ENCODE data around the gene STK24. TPM values are rescaled to one million over a fixed set of nuclear protein-coding genes. Genes with fewer than 3 reads are reported as not detected.
A peak's percentile ranks its signal among the peaks of the same experiment; 100 is the strongest.

Gene STK24
- total RNA-seq, 1 donor from 2014 or later, result 32.8 TPM

GRCh38 chr13:98489446-98490194 lies 87.3 kb downstream of the STK24 start:
- no peak for DNase-seq

GRCh38 chr13:98488736-98489135 lies 88.2 kb downstream of the STK24 start:
- DNase-seq, result no peak

DNA sequence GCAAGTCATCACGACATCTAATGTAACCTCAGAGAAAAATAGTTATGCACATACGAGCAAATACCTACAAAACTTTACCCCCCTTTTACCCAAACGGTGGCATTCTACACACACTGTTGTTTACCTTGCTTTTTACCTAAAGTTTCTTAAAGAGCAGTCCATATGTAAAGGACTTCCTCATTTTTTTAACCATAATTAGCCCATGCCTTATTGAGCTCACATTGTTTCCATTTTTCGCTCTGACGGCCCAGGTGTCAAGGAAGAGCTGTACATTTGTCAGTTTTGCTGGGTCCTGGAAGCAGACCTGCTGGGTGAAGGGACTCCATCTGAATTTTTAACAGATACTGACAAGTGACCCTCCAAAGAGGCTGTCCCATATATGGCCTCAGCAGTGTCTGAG lies 89.4 kb downstream of the STK24 start:
- DNase-seq, result no peak

- DNase-seq, result no peak
Observed at GRCh38 chr13:98487016-98487415, 89.9 kb downstream of the STK24 start.

- no peak for DNase-seq
Observed at GRCh38 chr13:98486412-98486811, 90.5 kb downstream of the STK24 start.

DNA sequence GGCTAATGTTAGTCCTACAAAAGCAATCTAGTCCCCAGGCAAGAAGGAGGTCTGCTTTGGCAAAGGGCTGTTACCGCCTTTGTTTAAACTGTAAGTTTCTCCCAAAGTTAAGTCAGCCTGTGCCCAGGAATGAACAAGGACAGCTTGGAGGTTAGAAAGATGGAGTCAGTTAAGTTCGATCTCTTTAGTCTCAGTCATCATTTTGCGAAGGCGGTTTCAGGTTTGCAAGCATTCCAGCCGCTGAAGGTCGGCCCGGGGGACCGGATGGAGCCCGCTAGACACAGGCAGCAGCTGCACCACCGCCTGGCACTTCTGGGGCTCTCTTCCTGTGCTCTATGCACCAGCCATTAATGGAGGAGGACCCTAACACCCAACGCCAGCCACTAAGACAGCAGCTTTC lies 91.3 kb downstream of the STK24 start:
- no peak for DNase-seq

DNA sequence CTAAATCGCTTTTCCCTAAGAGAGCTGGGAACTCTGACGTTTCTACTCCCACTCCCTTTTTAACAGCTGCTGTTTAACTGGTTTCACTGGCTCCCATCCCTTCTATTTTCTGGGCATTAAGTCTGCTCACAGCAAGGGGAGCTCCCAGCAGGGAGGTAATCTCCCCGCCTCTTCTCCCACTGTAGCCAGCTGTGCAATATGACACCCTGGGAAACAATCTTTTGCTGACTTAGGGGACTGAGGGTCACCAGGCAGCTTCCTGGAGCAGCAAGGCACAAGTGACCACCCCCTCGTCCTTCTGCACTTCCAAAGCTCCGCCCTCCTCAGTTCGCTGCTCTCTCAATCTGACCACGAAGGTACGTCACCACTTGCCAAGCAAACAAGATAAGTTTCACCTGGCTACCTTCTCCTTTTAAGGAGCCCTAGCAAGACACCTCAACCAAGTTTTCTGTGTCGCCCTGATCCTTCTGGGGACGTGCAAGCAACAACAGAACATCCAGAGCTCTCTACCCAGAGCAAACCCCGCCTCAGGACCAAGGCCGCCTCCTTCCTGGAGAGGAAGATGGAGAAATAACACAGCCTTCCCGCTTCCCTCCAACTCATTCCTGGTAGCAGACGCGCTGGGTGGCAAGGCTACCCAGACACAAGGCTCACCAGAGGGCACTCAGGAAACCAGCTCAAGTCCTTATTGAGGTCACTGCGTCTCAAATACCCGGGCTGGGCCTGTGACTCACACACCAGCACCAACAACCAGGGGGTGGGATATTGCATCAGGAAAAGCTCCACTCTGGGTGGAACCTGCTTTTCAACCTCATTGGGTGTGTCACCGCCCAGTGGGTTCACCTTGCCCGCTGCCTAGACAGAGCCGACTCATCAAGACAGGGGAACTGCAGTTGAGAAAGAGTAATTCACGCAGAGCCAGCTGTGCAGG lies 92.4 kb downstream of the STK24 start:
- DNase-seq, result peak; percentile 45

DNA sequence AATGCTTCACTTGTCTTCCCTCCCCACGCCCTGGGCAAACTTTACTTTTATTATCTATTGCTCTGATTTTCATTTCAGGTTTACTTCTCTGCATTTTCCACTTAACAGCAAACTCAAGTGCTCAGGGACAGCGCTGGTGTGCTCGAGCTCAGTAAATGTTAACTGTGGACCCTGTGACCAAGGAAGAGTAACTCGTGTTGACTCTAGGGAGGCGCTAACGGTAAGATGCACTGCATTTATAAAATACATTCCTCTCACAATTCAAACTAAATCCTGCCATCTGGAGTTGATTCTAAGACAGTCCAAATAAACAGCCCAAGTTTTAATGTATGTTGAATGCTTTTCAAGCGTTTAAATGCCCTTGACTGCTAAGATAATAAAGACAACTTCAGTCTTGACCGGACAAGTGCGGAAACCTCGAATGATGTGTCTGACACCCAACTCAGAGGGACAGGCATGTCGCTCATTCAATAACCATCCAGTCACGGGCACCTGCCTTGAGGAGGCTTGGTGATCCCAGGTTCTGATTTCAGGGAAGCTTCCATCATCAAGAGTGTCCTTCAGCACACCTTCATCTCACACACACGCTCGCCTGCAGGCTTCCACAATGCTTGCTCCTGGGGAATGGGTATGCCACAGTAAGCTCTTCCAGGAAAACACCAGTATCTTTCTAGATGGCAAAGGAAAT lies 93.2 kb downstream of the STK24 start:
- no peak for DNase-seq

DNA sequence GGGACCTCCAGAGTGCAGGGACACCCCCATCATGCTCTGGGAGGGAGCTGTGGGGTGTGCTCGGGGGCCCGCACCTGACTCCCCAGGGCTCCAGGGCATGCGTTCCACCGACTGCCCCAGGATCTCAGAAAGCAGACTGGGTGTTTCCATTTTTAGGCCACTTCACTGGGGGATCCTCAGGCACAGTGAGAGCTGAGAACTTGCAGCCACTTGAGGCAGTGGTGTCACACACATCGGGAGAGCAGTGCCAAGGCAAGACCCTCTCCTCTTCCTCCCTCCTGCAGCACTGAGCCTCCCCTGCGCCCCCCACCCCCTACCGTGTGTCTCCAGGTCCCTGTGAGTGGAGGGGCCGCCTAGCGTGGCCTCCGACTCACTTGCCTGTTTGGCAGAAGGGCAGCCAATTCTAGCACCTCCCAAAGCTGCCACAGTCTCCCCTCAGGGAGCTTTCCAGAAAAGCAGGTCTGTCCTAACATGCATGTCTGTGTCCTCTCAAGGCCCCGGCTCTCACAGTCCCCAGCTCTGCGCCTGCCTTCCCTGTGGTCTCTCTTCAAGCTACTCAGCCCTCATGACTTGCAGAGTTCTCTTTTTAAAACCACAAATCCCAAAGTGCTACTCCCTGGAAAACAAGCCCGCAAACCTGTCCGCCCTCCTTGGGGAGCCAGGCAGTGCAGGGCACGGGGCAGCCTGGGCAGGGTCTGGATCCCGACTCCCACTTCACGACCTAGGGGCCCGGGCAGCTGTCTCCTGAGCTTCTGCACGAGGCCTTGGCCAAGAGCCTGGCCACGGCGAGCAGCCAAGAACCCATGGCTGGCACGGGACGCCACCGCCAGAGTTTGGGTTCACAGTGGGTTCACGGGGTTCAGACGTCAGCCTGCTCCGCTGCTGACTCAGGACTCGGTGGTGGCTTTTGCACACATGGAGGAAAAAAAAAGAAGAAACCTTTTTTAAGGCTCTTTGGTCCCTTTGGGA lies 94.1 kb downstream of the STK24 start:
- no peak for DNase-seq

GRCh38 chr13:98480915-98481877 lies 95.7 kb downstream of the STK24 start:
- no peak for DNase-seq

- DNase-seq, result no peak
Observed at GRCh38 chr13:98479496-98480003, 97.4 kb downstream of the STK24 start.

GRCh38 chr13:98478189-98479129 lies 98.4 kb downstream of the STK24 start:
- no peak for DNase-seq

DNA sequence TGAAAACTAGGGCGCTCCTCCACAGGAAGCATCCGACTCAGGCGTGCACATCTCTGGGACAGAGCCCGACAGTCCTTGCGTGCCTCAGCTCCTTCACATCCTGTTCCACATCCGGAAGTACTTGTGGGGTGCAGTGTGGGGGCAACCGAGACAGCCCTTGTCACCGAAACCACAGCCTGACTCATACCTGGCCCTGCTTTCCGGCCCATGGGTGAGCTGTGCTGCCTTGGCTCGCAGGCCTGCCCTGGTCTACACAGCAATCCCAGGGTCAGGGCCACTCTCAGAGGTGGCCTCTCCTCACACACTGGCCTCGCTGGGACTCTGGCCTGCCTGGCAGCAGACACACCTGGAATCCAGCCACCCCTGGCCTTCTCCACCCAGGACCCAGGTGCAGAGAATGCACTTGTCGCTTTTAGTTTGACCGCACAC lies 100.4 kb downstream of the STK24 start:
- no peak for DNase-seq

DNA sequence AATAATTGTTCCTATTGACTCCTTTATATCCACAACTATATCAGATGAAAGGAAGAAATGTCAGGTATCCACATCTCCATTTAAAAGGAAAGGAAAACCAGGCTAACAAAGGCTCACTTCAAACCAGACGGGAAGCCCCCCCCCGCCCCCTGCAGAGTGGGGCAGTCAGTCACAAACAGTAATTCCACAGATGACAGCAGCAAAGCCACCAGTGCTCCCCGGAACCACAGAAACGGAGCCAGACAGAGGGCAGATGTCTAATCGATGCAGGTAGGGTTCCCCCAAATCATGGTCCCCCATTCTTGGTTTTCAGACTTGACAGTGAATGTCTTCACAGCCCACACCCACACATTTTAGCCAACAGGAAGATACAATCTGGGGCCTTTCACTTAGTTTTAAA lies 100.8 kb downstream of the STK24 start:
- DNase-seq, result no peak

- DNase-seq, result no peak
Observed at GRCh38 chr13:98475522-98475921, 101.4 kb downstream of the STK24 start.

DNA sequence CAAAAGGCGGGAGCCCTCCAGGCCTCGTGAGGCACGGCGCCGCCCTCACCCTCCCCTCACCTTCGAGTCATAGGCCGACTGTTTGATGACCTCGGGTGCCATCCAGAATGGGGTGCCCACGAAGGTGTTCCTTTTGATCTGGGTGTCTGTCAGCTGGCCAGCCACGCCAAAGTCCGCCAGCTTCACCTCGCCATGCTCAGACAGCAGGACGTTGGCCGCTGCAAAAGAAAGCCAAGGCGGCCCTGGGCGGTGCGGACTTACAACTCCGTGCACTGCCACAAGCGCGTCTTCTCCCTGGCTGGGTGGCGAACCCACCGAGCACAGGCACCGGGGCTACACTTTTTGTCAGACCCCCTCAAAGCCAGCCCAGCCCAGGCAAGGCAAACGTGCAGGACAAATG lies 102.1 kb downstream of the STK24 start:
- DNase-seq, result no peak

DNA sequence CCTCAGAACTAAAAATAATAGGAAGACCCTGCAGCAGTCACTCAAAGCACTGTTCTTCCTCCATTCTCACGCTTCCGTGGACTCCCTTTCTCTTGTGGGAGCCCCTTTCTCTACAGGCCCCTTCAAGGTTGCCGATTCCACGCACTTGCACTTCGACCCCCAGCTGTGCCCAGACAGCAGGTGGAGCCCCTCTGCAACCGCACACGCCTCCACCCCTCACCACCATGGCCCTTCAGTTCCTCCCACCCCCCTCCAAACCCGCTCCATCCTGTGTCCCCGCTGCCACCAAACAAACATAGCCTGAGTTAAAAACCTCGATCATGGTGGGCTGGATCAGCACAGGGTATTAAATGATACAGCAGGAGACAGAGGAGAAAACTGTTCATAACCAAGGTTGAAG lies 102.6 kb downstream of the STK24 start:
- DNase-seq, result no peak

- no peak for DNase-seq
Observed at GRCh38 chr13:98473788-98474144, 103.1 kb downstream of the STK24 start.

DNA sequence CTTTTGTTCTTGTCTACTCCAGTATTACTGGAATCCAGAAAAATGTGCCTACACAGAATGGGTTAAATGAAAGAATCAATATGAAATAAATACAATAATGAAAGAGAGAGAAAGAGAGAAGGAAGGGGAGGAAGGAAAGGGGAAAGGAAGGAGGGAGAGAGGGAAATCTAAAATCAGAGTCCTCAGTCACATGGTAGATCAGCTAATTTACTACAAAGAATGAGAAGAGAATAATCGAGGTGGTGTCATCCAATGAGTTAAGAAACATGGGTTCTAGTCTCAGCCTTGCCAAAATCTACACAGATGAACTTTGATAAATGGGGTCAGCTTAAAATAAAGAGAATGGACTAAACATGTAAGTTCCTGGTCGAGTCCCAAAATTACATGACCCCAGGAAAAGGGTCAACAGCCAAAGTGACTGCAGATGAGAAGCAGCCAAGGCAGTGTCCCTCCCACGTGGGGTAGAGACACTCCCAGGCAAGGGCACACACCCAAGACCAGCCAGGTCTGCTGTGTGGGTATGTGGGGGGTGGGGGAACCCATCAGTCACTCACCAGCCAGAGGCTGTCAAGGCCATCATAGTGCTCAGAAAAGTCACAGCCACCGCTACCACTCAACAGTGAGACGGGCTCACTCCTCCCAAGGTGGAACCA lies 103.6 kb downstream of the STK24 start:
- DNase-seq, result no peak
